HUES64 (cell line): Measurements from ENCODE around the gene ZFYVE28.

ENCODE experiments used
- H3K27ac ChIP-seq: 2 replicates; pipeline ENCODE4 v1.7.0; 2013; ENCODE audit warnings: low read depth, low read length, inconsistent platforms
- H3K27me3 ChIP-seq: 2 replicates; pipeline ENCODE4 v1.6.1; 2013; ENCODE audit warnings: mild to moderate bottlenecking, low read length; ENCODE audit not compliant: insufficient read depth
- H3K36me3 ChIP-seq: 2 replicates; pipeline ENCODE4 v1.6.1; 2013; ENCODE audit warnings: mild to moderate bottlenecking, low read length; ENCODE audit not compliant: insufficient read depth
- H3K4me1 ChIP-seq: 2 replicates; pipeline ENCODE4 v1.6.1; 2013; ENCODE audit warnings: mild to moderate bottlenecking, low read length, moderate library complexity; ENCODE audit not compliant: insufficient read depth
- H3K4me3 ChIP-seq: 2 replicates; pipeline ENCODE4 v1.5.1; 2013; ENCODE audit warnings: mild to moderate bottlenecking, low read length, moderate library complexity
- H3K9ac ChIP-seq: 2 replicates; pipeline ENCODE4 v1.6.1; 2013; ENCODE audit warnings: mild to moderate bottlenecking, low read depth, low read length
- H3K9me3 ChIP-seq: 2 replicates; pipeline ENCODE4 v1.6.1; 2013; ENCODE audit warnings: low read depth, low read length; ENCODE audit not compliant: insufficient read depth
- WGBS: fragments of 150-250, 120-280 bp; methylation state at CpG from one replicate; pipeline ENCODE4 v1.1.7; 2013; ENCODE audit warnings: missing lambda C conversion rate; 5-methylcytosine and 5-hydroxymethylcytosine counted together

Gene ZFYVE28

DNA sequence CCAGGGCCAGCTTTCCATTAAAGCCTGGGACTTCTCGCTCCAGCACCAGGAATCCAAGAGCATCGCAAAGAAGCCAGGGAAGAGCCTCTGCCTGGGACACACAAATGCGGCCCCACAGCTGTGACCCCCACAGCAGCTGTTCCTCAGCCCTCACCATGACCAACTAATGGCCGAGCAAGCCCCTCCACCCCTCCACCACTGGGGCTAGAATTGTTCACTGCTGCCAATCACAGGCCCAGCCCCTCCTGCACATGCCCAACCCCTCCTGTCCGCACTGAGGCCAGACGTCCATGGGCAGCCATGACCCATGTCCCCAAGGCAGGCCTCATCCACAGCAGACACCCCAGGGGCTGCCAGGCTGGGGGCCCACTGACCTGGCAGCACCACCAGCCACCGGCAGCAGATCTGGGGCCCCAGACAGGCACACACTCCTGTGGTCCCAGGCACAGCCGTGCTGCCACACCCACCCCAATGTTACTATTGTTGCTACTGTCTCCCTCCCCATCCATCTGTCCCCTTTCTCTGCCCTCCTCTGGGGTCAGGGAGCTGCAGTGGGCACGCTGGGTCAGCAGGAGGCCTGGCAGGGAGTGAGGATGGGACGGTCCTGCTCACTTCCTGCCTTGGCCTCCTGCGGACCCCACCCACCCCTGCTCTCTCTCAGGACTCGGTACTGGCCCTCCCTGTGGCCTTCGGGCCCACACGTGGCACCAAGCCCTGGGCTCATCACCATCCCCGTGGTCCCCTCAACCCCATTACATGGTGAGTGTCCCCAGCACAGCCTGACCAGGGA lies 56.0 kb downstream of the ZFYVE28 start:
- Histone ChIP-seq H3K27ac (no peak overlapping the region), H3K4me3 (no peak overlapping the region), H3K4me1 (no peaks in the 10 kb centered on the region), H3K36me3 (no peaks in the 10 kb centered on the region), H3K9ac (no peak overlapping the region), H3K9me3 (no peaks in the 10 kb centered on the region), H3K27me3 (no peaks in the 10 kb centered on the region)
- WGBS: 84% methylated on average over 15 of the region's 15 CpGs

DNA sequence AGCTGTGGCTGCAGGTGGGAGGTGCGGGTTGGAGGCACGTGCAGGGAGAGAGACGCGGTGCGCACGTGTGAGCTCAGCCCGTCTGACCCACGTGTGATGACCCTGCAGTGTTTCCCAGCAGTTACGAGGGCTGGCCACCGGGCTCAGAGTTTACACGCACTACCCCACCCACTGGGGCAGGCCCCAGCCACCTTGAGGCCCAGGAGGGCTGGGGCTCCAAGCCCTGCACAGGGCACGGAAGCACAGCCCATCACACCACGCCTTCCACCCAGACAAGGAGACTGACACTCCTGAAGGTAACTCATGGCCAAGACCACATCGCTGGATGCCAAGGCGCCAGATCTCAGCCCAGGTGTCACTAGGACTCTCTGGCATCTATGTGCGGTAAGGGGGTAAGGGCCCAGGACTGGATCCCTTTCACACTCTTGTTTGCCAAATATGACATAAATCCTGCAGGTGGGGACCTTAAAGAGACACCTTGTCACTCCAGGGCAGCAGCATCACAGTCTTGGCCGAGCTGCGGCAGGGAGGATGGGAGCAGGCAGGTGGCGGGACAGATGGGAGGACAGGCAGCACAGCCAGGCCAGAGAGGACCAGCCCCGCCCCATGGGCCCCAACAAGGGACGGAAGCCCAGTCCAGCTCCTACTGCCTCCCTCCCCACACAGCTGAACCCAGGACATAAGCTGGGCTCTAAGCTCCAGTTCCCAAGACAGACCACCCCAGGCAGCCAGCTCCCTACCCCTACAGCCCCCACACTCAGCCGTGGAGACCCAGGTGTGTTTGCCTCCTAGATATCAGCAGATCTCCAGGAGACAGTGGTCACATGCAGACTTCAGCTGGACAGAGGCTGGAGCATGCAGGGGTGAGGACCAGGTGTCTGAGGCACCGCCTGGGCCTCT lies 56.8 kb downstream of the ZFYVE28 start:
- H3K27ac ChIP-seq: no peak overlapping the region

GRCh38 chr4:2360396-2360730 lies 58.1 kb downstream of the ZFYVE28 start:
- H3K4me1 ChIP-seq: no peaks in the 10 kb centered on the region
- H3K9me3 ChIP-seq: no peaks in the 10 kb centered on the region
- 83% methylated on average over 6 of the region's 6 CpGs for WGBS
- no peaks in the 10 kb centered on the region for H3K36me3 ChIP-seq
- H3K9ac ChIP-seq: no peak overlapping the region
- H3K4me3 ChIP-seq: no peak overlapping the region
- no peak overlapping the region for H3K27ac ChIP-seq
- no peaks in the 10 kb centered on the region for H3K27me3 ChIP-seq

More for the DNA sequence above, 56.8 kb downstream of the ZFYVE28 start:
- H3K4me3 ChIP-seq: no peak overlapping the region
- no peaks in the 10 kb centered on the region for H3K36me3 ChIP-seq
- no peaks in the 10 kb centered on the region for H3K9me3 ChIP-seq
- no peak overlapping the region for H3K9ac ChIP-seq
- WGBS: 90% methylated on average over 23 of the region's 23 CpGs
- H3K4me1 ChIP-seq: no peaks in the 10 kb centered on the region
- no peaks in the 10 kb centered on the region for H3K27me3 ChIP-seq

DNA sequence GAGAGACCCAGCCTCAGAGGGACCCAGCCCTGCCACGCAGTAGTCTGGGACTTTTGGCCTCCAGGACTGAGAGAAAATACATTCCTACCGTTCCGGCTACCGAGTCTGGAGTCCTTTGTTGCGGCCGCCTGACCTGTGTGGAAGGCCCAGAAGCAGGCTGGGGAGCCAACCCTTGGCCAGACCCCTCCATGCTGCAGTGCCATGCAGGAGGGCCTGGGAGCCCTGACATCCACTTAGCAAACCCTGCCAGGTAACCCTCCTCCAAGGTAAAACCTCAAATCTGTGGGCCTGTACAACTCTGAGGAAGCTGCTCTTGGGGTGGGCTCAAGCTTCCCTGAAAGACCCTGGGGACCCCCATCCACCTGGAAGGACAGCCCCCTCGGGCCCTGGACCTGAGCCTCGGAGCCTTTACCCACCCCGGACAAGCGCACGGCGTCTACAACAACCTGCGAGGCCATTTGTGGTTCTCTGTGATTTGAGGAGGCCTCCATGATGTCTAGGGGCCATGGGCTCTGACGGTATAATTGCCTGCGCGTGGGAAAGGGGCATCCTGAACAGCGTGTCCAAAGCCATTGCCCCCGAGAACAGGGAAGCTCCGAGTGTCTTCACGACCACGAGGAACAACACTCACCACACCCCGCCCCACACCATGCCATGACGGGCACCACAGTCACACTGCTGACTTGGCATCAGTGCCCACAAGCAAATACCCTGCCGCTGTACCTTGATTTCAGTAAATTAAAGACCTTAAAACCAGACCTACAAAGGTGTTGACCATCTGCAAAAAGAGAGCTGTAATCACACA lies 58.7 kb downstream of the ZFYVE28 start:
- Histone ChIP-seq H3K27ac (no peak overlapping the region), H3K9me3 (no peaks in the 10 kb centered on the region), H3K4me1 (no peaks in the 10 kb centered on the region), H3K4me3 (no peak overlapping the region), H3K9ac (no peak overlapping the region), H3K27me3 (no peaks in the 10 kb centered on the region), H3K36me3 (no peaks in the 10 kb centered on the region)
- 94% methylated on average over 24 of the region's 24 CpGs for WGBS

- no peak overlapping the region for H3K27ac ChIP-seq
- no peak overlapping the region for H3K9ac ChIP-seq
Measured at GRCh38 chr4:2357821-2358745, 60.4 kb downstream of the ZFYVE28 start.

GRCh38 chr4:2356123-2357069 lies 62.0 kb downstream of the ZFYVE28 start:
- WGBS: 84% methylated on average over 25 of the region's 25 CpGs
- H3K9ac ChIP-seq: no peak overlapping the region
- no peaks in the 10 kb centered on the region for H3K36me3 ChIP-seq
- no peaks in the 10 kb centered on the region for H3K4me1 ChIP-seq
- H3K4me3 ChIP-seq: no peak overlapping the region
- H3K27me3 ChIP-seq: no peaks in the 10 kb centered on the region
- H3K27ac ChIP-seq: no peak overlapping the region
- no peaks in the 10 kb centered on the region for H3K9me3 ChIP-seq

More at GRCh38 chr4:2357821-2358745, 60.4 kb downstream of the ZFYVE28 start:
- Histone ChIP-seq H3K36me3 (no peaks in the 10 kb centered on the region), H3K4me3 (no peak overlapping the region), H3K27me3 (no peaks in the 10 kb centered on the region), H3K4me1 (no peaks in the 10 kb centered on the region), H3K9me3 (no peaks in the 10 kb centered on the region)
- 81% methylated on average over 21 of the region's 21 CpGs for WGBS

DNA sequence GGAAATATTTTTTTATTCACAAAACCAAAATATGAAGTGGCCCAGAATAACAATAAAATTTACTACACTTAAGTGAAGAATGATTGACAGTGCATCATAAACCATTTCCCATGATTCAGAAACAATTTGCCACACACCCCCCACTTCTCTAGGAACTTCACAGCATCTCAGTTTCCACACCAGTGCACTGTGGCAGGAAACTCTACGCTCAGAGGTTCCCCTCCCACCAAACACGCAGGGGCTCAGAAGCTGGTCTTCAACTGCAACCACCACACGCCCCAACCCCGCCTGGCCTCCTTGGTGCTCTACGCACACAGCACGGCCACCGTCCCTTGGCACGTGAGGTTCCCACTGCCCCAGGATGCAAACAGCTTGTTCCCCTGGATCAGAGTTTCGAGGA lies 63.7 kb downstream of the ZFYVE28 start:
- no peaks in the 10 kb centered on the region for H3K27me3 ChIP-seq
- H3K4me1 ChIP-seq: no peaks in the 10 kb centered on the region
- no peak overlapping the region for H3K4me3 ChIP-seq
- no peak overlapping the region for H3K9ac ChIP-seq
- H3K36me3 ChIP-seq: no peaks in the 10 kb centered on the region
- no peak overlapping the region for H3K27ac ChIP-seq
- 93% methylated on average over 8 of the region's 9 CpGs for WGBS
- no peaks in the 10 kb centered on the region for H3K9me3 ChIP-seq

GRCh38 chr4:2354118-2354517 lies 64.3 kb downstream of the ZFYVE28 start:
- Histone ChIP-seq H3K9me3 (no peaks in the 10 kb centered on the region), H3K27me3 (no peaks in the 10 kb centered on the region), H3K4me1 (no peaks in the 10 kb centered on the region), H3K9ac (no peak overlapping the region), H3K4me3 (no peak overlapping the region), H3K36me3 (no peaks in the 10 kb centered on the region), H3K27ac (no peak overlapping the region)
- 91% methylated on average over 6 of the region's 6 CpGs for WGBS

- Histone ChIP-seq H3K36me3 (no peaks in the 10 kb centered on the region), H3K9me3 (no peaks in the 10 kb centered on the region), H3K9ac (no peak overlapping the region), H3K27ac (no peak overlapping the region), H3K4me3 (no peak overlapping the region), H3K27me3 (no peaks in the 10 kb centered on the region), H3K4me1 (no peaks in the 10 kb centered on the region)
- WGBS: 89% methylated on average over 30 of the region's 30 CpGs
Measured at GRCh38 chr4:2353222-2354107, 65.0 kb downstream of the ZFYVE28 start.
